Stimulated activated CD8-positive, alpha-beta memory T cell treated with anti-CD3 and anti-CD28 coated beads, Interleukin-15, amount 100 ng/mL, for 1 hour (primary cell): ENCODE results near the gene MRPS6.

Experiments used
- DNase-seq: peaks from one replicate; pipeline ENCODE4 v3.0.0-alpha.2; 2020; ENCODE audit warnings: low read depth

The MRPS6 gene

GRCh38 chr21:34071683-34072082, 1.7 kb upstream of the MRPS6 start:
- no peak for DNase-seq

DNA sequence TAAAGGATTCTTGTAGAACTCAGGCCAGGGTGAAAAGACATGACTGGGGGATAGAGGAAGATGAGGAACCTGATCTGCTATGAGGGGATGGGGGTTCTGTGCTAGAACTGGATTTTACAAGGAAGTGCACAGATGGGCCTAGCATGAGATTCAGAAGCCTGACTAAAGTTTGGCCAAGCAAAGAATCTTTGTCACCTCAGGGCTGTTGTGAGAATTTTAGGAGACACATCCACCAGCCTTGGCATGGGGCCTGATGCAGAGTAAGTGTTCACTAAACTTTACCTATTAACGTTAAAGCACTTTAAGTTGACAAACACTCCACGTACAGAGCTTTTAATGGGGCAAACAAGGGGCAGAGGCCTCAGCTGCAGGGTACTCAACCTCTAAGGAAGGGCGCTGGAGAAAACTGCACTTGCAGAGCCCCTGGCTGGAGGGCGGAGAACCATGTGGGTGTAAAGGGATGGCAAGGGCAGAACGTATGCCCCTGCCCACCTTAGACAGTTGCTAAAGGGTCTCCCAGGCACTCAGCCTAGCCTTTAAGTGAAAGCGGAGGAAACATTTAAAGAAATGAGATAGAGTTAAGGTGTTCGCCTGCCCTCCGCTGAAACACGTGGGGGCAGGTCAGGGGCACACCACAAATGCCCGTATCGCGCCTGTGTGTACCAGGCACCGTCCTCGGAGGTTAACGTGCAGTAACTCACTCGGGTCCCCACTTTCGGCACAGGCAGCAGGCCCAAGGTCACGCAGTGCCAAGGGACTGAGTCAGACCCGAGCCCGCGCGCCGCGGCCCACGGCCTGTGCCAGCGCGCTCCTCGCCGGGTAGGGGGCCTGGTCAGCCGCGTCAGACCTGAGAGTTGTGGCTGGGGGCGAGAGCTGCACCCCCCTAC, 990 bp upstream of the MRPS6 start:
- DNase-seq, result no peak

DNA sequence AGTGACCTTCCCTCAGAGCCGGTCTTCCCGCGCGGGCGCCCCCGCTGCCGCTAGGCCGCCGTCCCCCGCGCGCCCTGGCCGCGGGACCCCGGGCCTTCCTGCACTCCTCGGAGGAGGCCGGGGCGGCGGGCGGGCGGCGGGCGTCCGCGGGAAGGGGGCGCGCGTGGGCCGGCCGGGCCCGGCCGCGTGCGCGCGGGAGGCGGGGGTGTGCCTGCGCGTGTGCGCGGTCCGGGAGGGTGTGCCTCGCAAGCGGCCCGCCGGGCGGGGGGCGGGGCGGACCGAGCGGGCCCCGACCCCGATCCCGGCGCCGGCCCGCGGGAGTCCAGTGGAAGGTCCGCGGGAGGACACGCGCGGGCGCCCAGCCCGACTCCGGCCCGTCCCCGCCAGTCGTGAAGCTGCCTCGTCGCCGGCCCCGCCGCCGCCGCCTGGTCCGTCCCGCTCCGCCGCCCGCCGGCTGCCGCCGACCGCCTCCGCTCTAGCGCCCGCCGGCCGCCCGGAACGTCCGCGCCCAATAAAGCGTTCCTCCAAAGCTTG, 438 bp downstream of the MRPS6 start:
- no peak for DNase-seq

- DNase-seq, result no peak
These were observed 1.1 kb downstream of the MRPS6 start for GRCh38 chr21:34074283-34075090.

DNA sequence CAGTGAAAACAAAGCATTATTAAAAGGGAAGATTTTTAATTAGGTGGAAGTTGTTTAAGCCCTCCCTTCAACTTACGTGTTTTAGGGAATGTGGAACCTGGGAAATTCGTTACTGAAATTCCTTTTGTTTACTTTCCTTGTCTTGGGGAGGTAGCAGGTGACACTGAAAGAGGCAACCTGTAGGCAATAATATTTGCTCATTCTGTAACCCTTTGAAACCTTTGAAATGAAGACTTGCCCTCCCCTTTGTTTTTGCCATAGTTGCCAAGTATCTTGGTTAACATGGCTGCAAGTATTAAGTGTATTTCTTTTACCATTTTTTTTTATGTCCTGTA, 1.7 kb downstream of the MRPS6 start:
- no peak for DNase-seq

DNA sequence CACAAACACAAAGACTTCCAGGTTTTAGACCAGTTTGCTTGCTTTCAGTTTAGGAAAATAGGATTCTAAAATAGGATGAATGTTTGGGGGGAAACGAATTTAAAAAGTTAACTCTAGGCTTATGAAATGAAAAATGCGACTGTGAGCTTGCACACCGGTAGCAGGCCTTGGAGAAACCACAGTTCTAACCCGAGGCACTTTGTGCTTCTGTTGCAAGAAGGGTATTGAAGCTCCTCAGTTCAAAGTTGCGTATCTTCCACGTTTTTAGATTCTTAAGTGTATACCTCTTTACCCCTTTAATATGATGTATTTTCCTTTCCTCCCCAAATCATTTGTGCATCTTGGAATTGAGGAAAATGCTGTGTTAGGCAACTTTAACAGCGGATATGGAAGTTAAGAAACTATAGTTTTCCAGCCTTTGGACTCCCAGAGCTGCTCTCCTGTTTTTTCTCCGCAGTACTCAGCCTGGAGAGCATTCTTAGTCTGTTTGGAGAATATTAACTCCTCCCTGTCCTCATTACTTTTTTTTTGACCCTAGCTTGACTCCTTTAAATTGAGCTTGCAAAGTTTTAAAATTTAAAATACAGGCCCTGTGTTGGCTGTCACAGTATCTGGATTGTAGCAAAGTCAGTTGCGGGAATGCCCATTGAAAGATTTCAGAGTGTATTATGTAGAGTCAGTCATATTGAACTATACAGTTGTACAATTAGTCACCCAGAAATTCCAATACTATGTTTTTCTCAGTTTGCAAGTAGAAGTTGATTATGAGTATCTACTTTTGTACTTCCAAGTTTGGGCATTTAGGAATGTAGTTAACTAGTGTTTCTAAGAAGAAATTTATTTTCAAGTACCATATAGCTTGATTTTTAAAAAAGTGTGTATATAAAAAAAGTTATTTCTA, 2.6 kb downstream of the MRPS6 start:
- DNase-seq, result no peak

DNA sequence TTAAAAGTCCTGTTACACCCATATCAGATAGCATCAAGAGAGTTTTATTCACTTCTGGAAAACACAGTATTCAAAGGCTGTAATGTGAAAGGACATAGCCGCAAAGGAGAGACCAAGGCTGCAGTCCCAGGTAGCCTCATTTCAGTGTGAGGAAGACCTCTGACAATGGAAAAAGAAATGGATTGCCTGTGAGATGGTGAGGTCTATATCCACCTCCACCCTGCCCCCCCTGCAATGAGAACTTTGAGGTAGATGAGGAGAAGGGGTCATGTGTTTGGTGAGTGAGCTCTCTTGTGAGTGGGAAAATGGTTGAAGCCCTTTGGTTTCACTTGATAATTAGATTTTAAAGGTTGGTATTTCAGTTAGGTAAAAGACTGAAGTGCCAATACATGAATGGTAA, 3.5 kb downstream of the MRPS6 start:
- no peak for DNase-seq

DNA sequence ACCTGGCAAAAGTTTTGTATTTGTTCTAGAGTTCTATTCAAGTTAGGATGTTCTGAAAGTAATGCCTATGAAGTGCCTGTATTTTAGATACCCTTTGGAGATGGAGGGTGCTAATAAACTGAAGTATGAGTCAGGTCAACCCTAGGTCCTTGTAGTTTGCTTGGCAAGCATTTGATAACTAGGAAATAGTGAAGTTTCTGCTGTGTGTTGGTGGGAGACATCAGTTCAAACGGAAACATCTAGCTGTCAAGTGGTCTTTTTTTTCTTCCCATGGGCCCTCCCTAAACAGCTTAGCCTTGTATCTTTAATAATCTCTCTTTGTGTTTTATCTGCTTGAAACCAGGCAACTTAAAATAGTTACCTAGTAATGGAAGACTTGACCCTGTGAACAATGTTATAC, 4.5 kb downstream of the MRPS6 start:
- DNase-seq, result no peak

DNA sequence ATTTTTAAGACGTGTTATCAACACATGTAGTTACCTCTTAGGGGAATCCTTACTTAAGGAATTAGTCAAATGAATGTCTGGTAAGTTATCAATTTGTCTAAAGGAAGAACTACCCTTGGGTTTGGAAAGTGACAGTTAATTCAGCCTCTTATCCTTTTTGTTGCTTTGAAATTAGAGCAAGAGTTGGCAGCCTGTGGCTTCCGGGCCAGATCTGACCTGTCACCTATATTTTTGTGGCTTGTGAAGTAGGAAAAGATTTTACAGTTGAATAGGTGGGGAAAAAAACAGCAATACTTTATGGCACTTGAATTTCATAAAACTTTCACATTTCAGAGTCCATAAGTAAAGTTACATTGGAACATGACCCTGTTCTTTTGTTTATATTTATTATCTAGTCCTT, 5.5 kb downstream of the MRPS6 start:
- DNase-seq, result no peak

GRCh38 chr21:34080710-34081109, 7.3 kb downstream of the MRPS6 start:
- no peak for DNase-seq

- DNase-seq, result no peak
These were observed 9.4 kb downstream of the MRPS6 start for GRCh38 chr21:34082769-34083168.

DNA sequence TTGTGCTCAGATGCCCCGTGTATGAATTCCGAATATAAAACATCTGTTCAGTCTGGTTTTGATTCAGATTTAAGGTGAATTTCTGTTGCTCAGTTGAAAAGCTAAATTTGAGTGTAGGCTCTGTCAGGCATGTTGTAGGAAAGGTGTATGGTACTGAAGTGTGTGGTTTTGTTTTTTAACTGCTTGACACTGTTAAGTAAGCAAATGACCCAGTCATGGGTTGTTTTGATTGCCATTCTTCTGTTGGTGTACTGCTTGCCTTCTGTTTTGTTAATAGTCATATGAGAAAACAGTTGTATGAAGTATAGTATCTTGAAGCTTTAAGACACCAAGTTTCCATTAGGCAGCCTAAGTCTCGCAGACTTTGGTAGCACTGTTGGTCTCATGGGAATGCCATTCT, 10.0 kb downstream of the MRPS6 start:
- no peak for DNase-seq

GRCh38 chr21:34085129-34085528, 11.8 kb downstream of the MRPS6 start:
- DNase-seq, result no peak

GRCh38 chr21:34086887-34087306, 13.5 kb downstream of the MRPS6 start:
- DNase-seq, result no peak

GRCh38 chr21:34088752-34089151, 15.4 kb downstream of the MRPS6 start:
- DNase-seq, result no peak

GRCh38 chr21:34091032-34091431, 17.7 kb downstream of the MRPS6 start:
- DNase-seq, result no peak

DNA sequence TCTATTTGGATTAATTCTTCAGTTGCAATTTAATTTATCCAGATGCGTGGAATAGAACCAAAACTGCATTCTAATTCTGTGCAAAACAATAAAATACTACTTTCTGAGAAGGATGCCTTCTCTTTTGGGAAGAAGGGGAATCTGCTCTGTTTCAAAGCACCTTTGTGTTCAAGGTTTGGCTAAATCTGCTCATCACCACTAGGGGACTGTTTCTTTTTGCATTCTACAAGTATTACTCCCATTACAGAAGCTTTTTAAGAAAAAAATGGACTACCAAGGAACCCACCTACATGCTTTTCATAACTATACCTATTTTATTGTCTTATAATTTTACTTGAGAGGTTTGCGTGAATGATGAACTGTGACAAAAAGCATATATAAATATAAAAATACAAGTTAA, 18.2 kb downstream of the MRPS6 start:
- no peak for DNase-seq

DNA sequence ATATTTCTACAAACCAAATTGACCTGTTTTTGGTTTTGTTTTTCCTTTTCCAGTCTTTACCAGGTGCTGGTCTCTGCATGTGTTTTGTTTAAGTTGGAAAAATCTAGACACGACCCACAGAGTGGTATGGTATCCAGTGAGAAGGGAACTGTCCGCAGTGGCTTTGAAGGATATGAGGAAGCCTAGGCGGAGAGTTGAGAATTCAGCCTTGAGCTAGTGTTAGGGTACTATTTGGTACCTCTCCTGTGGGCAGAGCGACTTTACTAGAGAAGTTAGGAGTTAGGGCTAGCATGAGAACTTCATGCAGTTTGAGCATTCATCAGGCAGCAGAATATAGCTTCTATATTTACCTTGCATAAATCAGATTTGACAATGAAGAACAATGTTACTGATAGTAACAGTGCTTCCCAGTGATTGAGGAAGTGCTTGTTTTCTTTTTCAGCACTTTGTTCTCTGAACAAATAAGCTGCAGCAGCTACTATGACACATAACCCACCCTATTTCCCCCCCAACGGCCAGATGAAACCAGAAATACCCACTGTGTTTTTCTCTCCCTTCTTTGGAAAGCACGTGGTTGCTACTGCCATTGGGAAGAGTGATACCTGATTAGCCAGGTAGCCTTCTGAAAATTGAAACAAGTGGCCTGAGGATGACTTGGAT, 19.0 kb downstream of the MRPS6 start:
- DNase-seq, result no peak

- no peak for DNase-seq
These were observed 19.7 kb downstream of the MRPS6 start for GRCh38 chr21:34093083-34093482.

- no peak for DNase-seq
These were observed 21.6 kb downstream of the MRPS6 start for GRCh38 chr21:34094949-34095348.

DNA sequence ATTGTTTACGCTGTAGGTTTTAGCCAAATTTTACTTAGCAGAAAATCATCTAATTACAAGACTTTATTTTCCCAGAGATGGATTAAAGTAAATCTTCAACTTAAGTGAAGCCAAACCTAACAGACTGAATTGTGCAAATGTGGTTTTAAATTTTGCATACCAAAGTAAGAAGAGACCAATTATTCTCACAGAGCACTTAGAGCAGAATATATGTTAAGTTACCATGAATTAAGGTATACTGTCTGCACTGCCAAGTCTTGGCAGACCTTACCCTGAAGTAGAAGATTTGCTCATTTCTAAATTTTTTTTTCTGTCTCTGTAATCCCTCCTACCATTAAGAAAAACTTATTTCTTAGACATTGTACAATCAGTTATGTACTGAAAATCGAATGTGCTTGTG, 24.1 kb downstream of the MRPS6 start:
- no peak for DNase-seq

GRCh38 chr21:34100337-34100736, 27.0 kb downstream of the MRPS6 start:
- no peak for DNase-seq
